NCI-H146 (cell line): ENCODE measurements around the gene SHISA4.
"Not testable (repeated sequence)": the region's sequence is repeated elsewhere in the genome, so short reads cannot be mapped to it uniquely, and the experiment has no call there.

ENCODE experiments used
- DNase-seq: peaks from one replicate; lab custom pipeline; 2025; lab: John Stamatoyannopoulos, UW

Gene SHISA4

DNA sequence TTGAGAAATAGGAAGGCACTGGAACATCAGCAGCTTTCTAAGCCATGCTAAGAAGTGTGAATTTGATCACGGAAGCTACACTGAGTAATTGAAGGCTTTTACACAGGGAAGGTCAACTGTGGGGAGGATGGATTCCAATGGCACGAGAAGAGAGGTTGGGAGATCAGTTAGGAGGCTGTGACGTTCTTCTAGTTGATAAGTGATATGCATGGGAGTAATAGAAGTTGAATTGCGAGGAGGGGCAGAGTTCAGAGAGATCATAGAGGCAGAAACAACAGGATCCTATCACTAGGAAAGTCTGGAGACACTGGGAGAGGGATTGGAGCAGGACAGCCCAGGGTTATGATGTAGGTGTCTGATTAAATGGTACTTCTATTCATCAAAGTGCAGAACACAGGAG, 41.4 kb downstream of the SHISA4 start:
- no peak for DNase-seq

DNA sequence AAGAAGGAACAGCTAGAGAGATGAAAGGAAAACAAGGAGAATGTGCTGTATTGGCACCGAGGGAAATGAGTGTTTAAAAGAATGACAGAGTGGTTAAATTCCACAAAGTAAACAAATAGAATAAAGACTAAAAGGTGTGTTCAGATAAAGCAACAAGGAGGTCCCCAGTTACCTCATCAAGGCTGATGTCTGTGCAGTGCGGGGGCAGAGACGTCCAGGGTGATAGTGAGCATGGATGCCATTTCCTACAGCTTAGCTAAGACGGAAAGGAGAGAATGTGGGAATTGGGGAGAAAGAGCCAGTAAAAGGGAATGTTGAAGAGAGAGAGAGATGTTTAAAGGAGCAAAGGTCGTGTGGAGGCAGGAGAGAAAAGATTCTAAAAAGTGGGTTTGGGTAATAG, 42.1 kb downstream of the SHISA4 start:
- no peak for DNase-seq

DNA sequence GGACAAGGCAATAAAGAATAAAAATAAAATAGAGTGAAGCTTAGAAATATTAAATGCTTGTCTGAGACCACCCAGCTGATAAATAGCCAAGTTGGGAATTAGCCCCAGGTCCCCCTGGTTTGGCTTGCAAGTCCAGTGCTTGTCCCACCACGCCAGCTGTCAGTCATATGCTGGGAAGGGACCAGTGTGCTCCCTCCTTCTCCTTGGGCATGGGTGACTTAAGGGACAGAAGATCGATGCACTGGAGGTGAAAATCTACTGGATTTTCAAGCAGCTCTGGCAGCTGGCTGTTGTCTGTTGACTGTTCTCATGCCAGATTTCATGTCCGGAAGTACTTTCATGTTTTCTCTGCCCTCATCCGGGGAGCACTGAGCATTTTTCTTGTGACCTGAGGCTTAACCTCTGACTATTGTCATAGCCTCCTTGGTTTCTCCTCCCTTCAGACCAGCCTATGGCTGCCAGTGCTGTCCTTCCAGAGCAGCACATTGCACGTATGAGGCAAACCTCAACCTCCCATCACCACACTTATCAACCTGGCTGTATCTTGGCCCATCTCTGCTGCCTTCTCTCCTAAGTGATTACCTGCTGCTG, 45.2 kb downstream of the SHISA4 start:
- DNase-seq = no peak

DNA sequence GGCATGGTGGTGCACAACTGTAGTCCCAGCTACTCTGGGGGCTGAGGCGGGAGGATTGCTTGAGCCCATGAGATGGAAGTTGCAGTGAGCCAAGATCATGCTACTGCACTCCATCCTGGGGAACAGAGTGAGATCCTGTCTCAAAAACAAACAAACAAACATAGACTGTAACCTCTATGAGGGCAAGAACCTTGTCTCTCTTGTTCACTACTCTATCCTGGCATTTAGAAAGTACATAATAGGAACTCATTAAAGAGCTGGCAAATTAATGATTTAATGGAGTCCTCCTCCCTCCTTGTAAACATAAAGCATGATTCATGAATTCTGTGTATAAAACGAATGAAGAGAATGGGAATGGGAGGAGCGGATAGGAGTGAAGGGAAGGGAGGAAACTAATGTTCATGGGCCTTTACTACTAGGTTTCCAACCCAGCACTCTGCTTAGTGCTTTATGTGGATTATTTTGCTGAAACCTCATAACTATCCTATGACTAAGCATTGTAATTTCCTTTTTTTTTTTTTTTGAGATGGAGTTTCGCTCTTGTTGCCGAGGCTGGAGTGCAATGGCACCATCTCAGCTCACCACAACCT, 49.0 kb downstream of the SHISA4 start:
- DNase-seq = no peak

DNA sequence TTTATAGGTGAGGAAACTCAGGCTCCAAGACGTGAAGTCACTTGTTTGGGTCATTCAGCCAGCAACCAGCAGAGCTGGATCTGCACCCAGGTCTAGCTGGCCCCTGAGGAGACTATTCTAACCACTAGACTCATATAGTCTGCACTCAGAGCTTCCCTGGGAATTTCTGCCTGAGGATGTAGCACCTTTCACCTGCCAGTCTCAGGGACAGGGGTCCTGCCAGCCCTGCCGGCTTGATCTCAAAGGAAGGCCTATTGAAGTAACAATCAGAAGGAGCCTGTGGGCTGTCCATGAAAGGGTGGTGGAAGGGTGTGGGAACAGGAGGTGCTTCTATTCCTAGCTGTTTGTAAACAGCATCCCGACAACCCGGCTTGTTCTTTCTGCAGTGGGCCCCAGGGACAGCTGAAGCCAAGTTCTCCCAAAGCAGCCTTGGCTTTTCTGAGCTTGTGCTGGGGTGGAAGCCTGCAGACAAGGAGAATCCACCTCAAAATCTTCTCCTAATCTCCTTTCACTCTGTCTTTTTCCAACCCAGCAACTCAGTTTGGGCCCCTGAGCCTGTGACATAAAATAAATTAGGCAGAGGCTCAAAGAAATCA, 49.8 kb downstream of the SHISA4 start:
- DNase-seq = no peak

DNA sequence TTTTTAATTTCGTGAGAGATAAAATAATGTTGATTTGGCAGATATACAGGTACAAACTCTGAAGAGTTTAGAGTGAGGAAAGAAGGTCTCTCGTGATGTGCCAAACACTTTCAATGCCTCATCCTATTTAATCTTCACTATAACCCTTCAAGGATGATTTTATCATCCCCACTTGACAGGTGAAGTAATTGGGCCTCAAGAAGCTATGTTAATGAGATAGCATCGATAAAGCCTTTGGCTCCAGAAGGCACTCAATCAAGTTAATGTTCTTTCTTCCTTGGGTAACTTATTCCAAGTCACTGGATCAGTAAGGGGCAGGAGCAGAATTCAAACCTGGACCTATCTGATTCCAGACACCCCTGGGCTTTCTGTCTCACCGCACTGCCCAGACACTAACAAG, 50.5 kb downstream of the SHISA4 start:
- DNase-seq = no peak

DNA sequence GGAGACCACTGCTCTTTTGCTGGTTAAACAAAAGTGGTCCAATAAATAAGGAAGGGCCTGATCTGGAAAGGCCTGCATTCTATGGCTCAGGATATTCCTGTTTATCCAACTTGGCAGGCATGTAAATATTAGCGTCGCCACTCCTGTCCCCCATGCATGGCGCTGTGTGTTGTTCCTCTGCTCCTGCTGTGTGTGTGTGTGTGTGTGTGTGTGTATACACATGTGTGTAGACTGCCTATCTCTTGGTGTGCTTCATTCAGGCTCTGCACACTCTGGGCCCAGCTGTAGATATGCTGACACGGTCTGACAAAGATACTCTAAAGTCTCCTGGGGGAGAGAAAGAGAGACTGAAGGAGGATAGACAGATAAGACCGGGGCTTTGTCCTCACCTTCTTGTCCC, 50.9 kb downstream of the SHISA4 start:
- no peak for DNase-seq

DNA sequence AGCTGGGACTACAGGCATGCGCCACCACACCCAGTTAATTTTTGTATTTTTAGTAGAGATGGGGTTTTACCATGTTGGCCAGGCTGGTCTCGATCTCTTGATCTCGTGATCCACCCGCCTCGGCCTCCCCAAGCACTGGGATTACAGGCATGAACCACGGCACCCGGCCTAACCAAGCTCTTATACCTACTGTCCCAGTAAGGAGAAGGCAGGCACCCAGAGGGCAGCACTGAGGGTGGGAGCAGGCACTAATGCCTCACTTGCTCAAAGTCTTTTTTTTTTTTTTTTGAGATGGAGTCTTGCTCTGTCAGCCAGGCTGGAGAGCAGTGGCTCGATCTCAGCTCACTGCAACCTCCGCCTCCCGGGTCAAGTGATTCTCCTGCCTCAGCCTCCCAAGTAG, 51.6 kb downstream of the SHISA4 start:
- DNase-seq = not testable (repeated sequence)

DNA sequence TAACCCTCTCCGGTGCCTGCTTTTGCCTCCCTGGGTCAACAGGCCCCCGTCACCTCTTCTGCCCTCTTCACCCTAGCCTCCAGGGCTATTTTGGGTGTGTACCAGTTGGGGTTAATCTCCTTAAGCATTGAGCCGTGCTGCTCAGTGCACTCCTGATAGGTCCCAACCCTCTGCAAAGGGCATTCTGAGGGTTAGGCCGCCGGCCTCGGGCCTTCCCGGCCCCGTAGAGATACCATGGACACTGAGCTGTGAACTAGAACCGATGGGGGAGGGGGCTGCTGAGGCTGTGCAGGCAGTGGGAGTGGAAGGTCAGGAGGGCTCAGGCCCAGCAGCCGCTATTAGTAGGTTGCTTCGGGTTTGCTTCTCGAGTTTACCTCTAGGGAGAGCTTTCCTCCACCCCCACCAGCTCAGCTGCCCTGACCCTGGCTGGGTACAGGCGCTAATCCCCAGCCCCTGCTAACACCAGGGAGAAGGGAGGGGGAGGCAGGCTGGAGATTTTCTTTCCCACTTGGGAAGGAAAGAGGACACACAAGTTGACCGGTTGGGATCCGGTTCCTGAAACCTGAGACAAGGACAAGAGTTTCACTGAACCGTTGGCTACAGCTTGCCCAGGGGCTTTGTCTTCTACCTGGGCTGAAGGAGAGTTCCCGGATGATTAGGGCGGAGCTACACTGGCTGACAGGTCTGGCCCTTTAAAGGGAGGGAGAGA, 52.9 kb downstream of the SHISA4 start:
- DNase-seq = no peak

DNA sequence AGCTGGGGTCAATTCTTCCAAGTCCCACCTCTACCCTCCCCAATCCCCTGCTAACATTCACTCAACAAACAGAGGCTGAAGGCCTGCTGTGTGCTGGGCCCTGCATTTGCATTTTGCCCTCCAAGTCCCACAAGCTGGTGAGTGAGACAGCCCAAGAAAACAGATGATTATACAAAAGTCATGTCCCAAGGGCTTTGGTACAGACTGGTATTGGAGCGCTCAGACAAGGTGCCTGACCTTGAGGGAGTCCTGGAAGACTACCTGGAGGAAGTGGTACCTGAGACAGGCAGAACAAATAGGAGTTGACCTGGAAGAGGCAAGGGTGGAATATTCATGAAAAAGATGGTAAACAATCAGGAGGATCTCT, 53.4 kb downstream of the SHISA4 start:
- DNase-seq = no peak
